Dendritic cell treated with granulocyte-macrophage colony-stimulating factor and Interleukin-4, amounts not matched to agents 40 ng/mL and 50 ng/mL, for 4 days (primary cell): ENCODE data around the gene KCNG1.

Source experiments
- H3K27ac Mint-ChIP-seq: one replicate; pipeline ENCODE4 v1.8.0; 2022; ENCODE audit warnings: mild to moderate bottlenecking, mixed read lengths
- H3K27me3 Mint-ChIP-seq: one replicate; pipeline ENCODE4 v1.8.0; 2022; ENCODE audit warnings: mild to moderate bottlenecking, mixed read lengths
- H3K36me3 Mint-ChIP-seq: one replicate; pipeline ENCODE4 v1.8.0; 2022; ENCODE audit warnings: low read depth, mixed read lengths
- H3K4me1 Mint-ChIP-seq: one replicate; pipeline ENCODE4 v1.8.0; 2022; ENCODE audit warnings: low read depth, mixed read lengths
- H3K4me3 Mint-ChIP-seq: one replicate; pipeline ENCODE4 v1.8.0; 2022; ENCODE audit warnings: mild to moderate bottlenecking, moderate library complexity, mixed read lengths
- H3K9me3 Mint-ChIP-seq: one replicate; pipeline ENCODE4 v1.8.0; 2022; ENCODE audit warnings: mixed read lengths
- intact Hi-C: fragments of 100-400 bp; cut with micrococcal nuclease; formaldehyde crosslinking; loops from one replicate; pipeline ENCODE4 v1.15.0; 2022

The KCNG1 gene

GRCh38 chr20:51022803-51023616 lies at the start of gene KCNG1:
KCNG1 (minus strand) TSS chr20:51023107; CDS start chr20:51010338, 12,769 bp downstream.
- no peak within 1 kb of the TSS for H3K27ac Mint-ChIP-seq
- H3K4me1 Mint-ChIP-seq: peaks cover 29% of the 10 kb centered on the region
- H3K4me3 Mint-ChIP-seq: peak within 1 kb of the TSS; percentile 53
- H3K9me3 Mint-ChIP-seq: no peaks in the 10 kb centered on the region
- no peaks in the 10 kb centered on the region for H3K36me3 Mint-ChIP-seq
- peaks cover 78% of the 10 kb centered on the region for H3K27me3 Mint-ChIP-seq
- intact Hi-C loops: no loop called here

- Mint-ChIP-seq H3K9me3 (no peaks in the 10 kb centered on the region), H3K4me1 (no peaks in the 10 kb centered on the region), H3K4me3 (no peak overlapping the region), H3K36me3 (no peaks in the 10 kb centered on the region), H3K27ac (no peak overlapping the region), H3K27me3 (peaks cover 11% of the 10 kb centered on the region)
- intact Hi-C loops: no loop called here
These were observed 47.7 kb upstream of the KCNG1 start for GRCh38 chr20:51070621-51071020.

GRCh38 chr20:51067792-51068191 lies 44.9 kb upstream of the KCNG1 start:
- H3K9me3 Mint-ChIP-seq: no peaks in the 10 kb centered on the region
- intact Hi-C loops: no loop called here
- H3K4me1 Mint-ChIP-seq: no peaks in the 10 kb centered on the region
- H3K27ac Mint-ChIP-seq: no peak overlapping the region
- H3K27me3 Mint-ChIP-seq: peaks cover 8% of the 10 kb centered on the region
- no peak overlapping the region for H3K4me3 Mint-ChIP-seq
- no peaks in the 10 kb centered on the region for H3K36me3 Mint-ChIP-seq

GRCh38 chr20:51065615-51066014 lies 42.7 kb upstream of the KCNG1 start:
- Mint-ChIP-seq H3K27ac (no peak overlapping the region), H3K27me3 (peaks cover 4% of the 10 kb centered on the region)
- intact Hi-C loops: no loop called here

GRCh38 chr20:51064137-51064536 lies 41.2 kb upstream of the KCNG1 start:
- H3K27me3 Mint-ChIP-seq: peaks cover 7% of the 10 kb centered on the region
- H3K4me3 Mint-ChIP-seq: no peak overlapping the region
- no peaks in the 10 kb centered on the region for H3K9me3 Mint-ChIP-seq
- H3K27ac Mint-ChIP-seq: no peak overlapping the region
- H3K36me3 Mint-ChIP-seq: no peaks in the 10 kb centered on the region
- H3K4me1 Mint-ChIP-seq: no peaks in the 10 kb centered on the region
- intact Hi-C loops: no loop called here

More at GRCh38 chr20:51065615-51066014, 42.7 kb upstream of the KCNG1 start:
- Mint-ChIP-seq H3K4me3 (no peak overlapping the region), H3K9me3 (no peaks in the 10 kb centered on the region), H3K36me3 (no peaks in the 10 kb centered on the region), H3K4me1 (no peaks in the 10 kb centered on the region)

- peaks cover 19% of the 10 kb centered on the region for H3K27me3 Mint-ChIP-seq
- H3K4me3 Mint-ChIP-seq: no peak overlapping the region
- intact Hi-C loops: no loop called here
- H3K36me3 Mint-ChIP-seq: no peaks in the 10 kb centered on the region
- no peak overlapping the region for H3K27ac Mint-ChIP-seq
- H3K4me1 Mint-ChIP-seq: no peaks in the 10 kb centered on the region
- H3K9me3 Mint-ChIP-seq: no peaks in the 10 kb centered on the region
These were observed 39.2 kb upstream of the KCNG1 start for GRCh38 chr20:51062065-51062464.

- no peaks in the 10 kb centered on the region for H3K9me3 Mint-ChIP-seq
- no peaks in the 10 kb centered on the region for H3K4me1 Mint-ChIP-seq
- no peak overlapping the region for H3K4me3 Mint-ChIP-seq
- H3K27me3 Mint-ChIP-seq: peaks cover 21% of the 10 kb centered on the region
- H3K27ac Mint-ChIP-seq: no peak overlapping the region
- no peaks in the 10 kb centered on the region for H3K36me3 Mint-ChIP-seq
- intact Hi-C loops: no loop called here
These were observed 38.6 kb upstream of the KCNG1 start for GRCh38 chr20:51061418-51062045.

- intact Hi-C loops: no loop called here
- H3K4me1 Mint-ChIP-seq: no peaks in the 10 kb centered on the region
- no peak overlapping the region for H3K4me3 Mint-ChIP-seq
- no peak overlapping the region for H3K27ac Mint-ChIP-seq
- peaks cover 23% of the 10 kb centered on the region for H3K27me3 Mint-ChIP-seq
- no peaks in the 10 kb centered on the region for H3K9me3 Mint-ChIP-seq
- H3K36me3 Mint-ChIP-seq: no peaks in the 10 kb centered on the region
These were observed 37.4 kb upstream of the KCNG1 start for GRCh38 chr20:51060301-51060700.

- Mint-ChIP-seq H3K36me3 (no peaks in the 10 kb centered on the region), H3K4me3 (no peak overlapping the region), H3K27me3 (peaks cover 23% of the 10 kb centered on the region), H3K4me1 (no peaks in the 10 kb centered on the region), H3K9me3 (no peaks in the 10 kb centered on the region), H3K27ac (no peak overlapping the region)
- intact Hi-C loops: no loop called here
These were observed 37.0 kb upstream of the KCNG1 start for GRCh38 chr20:51059862-51060261.

GRCh38 chr20:51058017-51058416 lies 35.1 kb upstream of the KCNG1 start:
- H3K36me3 Mint-ChIP-seq: no peaks in the 10 kb centered on the region
- no peak overlapping the region for H3K4me3 Mint-ChIP-seq
- no peak overlapping the region for H3K27ac Mint-ChIP-seq
- H3K27me3 Mint-ChIP-seq: peaks cover 25% of the 10 kb centered on the region
- H3K4me1 Mint-ChIP-seq: no peaks in the 10 kb centered on the region
- H3K9me3 Mint-ChIP-seq: no peaks in the 10 kb centered on the region
- intact Hi-C loops: no loop called here

- Mint-ChIP-seq H3K27me3 (peaks cover 41% of the 10 kb centered on the region), H3K4me3 (no peak overlapping the region)
- intact Hi-C loops: no loop called here
These were observed 31.3 kb upstream of the KCNG1 start for GRCh38 chr20:51054233-51054632.

GRCh38 chr20:51050531-51051075 lies 27.7 kb upstream of the KCNG1 start:
- no peaks in the 10 kb centered on the region for H3K4me1 Mint-ChIP-seq
- H3K4me3 Mint-ChIP-seq: no peak overlapping the region
- intact Hi-C loops: no loop called here
- peaks cover 24% of the 10 kb centered on the region for H3K27me3 Mint-ChIP-seq
- H3K36me3 Mint-ChIP-seq: no peaks in the 10 kb centered on the region
- no peak overlapping the region for H3K27ac Mint-ChIP-seq
- H3K9me3 Mint-ChIP-seq: no peaks in the 10 kb centered on the region

More at GRCh38 chr20:51054233-51054632, 31.3 kb upstream of the KCNG1 start:
- Mint-ChIP-seq H3K27ac (no peak overlapping the region), H3K4me1 (no peaks in the 10 kb centered on the region), H3K36me3 (no peaks in the 10 kb centered on the region), H3K9me3 (no peaks in the 10 kb centered on the region)

GRCh38 chr20:51046021-51046985 lies 23.4 kb upstream of the KCNG1 start:
- Mint-ChIP-seq H3K27ac (no peak overlapping the region), H3K9me3 (no peaks in the 10 kb centered on the region), H3K4me1 (no peaks in the 10 kb centered on the region), H3K36me3 (no peaks in the 10 kb centered on the region), H3K27me3 (peaks cover 15% of the 10 kb centered on the region), H3K4me3 (no peak overlapping the region)
- intact Hi-C loops: no loop called here
